ENCODE results near the gene DMXL1.
"Not testable (repeated sequence)": the region's sequence is repeated elsewhere in the genome, so short reads cannot be mapped to it uniquely, and the experiment has no call there.

DNA sequence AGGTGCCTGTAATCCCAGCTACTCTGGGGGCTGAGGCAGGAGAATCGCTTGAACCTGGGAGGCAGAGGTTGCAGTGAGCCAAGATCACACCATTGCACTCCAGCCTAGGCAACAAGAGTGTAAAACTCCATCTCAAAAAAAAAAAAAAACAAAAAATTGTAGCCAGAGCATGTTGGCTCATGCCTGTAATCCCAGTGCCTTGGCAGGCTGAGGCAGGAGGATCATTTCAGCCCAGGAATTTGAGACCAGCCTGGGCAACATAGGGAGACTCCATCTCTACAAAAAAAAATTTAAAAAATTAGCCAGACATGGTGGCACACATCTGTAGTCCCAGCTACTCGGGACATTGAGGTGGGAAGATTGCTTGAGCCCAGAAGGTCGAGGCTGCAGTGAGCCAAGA lies 168.9 kb downstream of the DMXL1 start:
- not testable (repeated sequence) for TF ChIP-seq POLR2A (IDR thresholded peaks at IDR 0.05; ENCODE audit: low read depth, low read length); TAF1 (IDR thresholded peaks at IDR 0.05; ENCODE audit: borderline replicate concordance, low read depth, low read length); POLR2AphosphoS5 (IDR thresholded peaks at IDR 0.05; ENCODE audit: low read depth, low read length)

Measured in GM12892 (cell line).